Bronchial epithelial cell (primary cell): Measurements from ENCODE around the gene ATRN. TPM values are rescaled to one million over a fixed set of nuclear protein-coding genes. Genes with fewer than 3 reads are reported as not detected.
A peak's percentile ranks its signal among the peaks of the same experiment; 100 is the strongest.

ENCODE experiments used
- DNase-seq: peaks from one replicate; pipeline ENCODE4 v3.0.0-alpha.2; 2010; ENCODE audit warnings: low read depth
- FAIRE-seq: peaks from 2 replicates; lab custom pipeline; 2011; peaks lifted over from hg19 to GRCh38; lab: Jason Lieb, UNC
- H3K27me3 ChIP-seq: 2 replicates; pipeline ENCODE4 v1.5.1; 2011; ENCODE audit warnings: low read length; ENCODE audit not compliant: control insufficient read depth, insufficient read depth
- H3K36me3 ChIP-seq: 2 replicates; pipeline ENCODE4 v1.5.1; 2011; ENCODE audit warnings: low read length; ENCODE audit not compliant: control insufficient read depth, insufficient read depth
- H3K4me3 ChIP-seq: 2 replicates; pipeline ENCODE4 v1.5.1; 2011; ENCODE audit warnings: mild to moderate bottlenecking, low read depth, low read length, control low read depth
- CTCF ChIP-seq: IDR thresholded peaks from 2 replicates; pipeline ENCODE4 v1.5.1; 2011; ENCODE audit warnings: mild to moderate bottlenecking, moderate library complexity, low read length, control low read depth, inconsistent platforms; ENCODE audit not compliant: insufficient read depth, severe bottlenecking
- total RNA-seq: library from RNA; depleted of rRNA; stranded (reverse); fragments of >200 nt; gene quantifications from 2 replicates; pipeline ENCODE4 v1.2.1, GENCODE V29; 2014

Gene ATRN
- total RNA-seq, 1 donor from 2014 or later, result 50.0 TPM

GRCh38 chr20:3461211-3461771 is 9.5 kb upstream of the ATRN start:
- H3K36me3 ChIP-seq, result no peaks in the 10 kb centered on the region
- H3K27me3 ChIP-seq, result peaks cover 1% of the 10 kb centered on the region
- DNase-seq (no peak), FAIRE-seq (no peak)
- no peak overlapping the region for H3K4me3 ChIP-seq
- no peak for TF ChIP-seq CTCF

GRCh38 chr20:3461911-3462677 is 8.7 kb upstream of the ATRN start:
- TF ChIP-seq CTCF, result no peak
- Histone ChIP-seq H3K27me3 (peaks cover 1% of the 10 kb centered on the region), H3K36me3 (no peaks in the 10 kb centered on the region), H3K4me3 (no peak overlapping the region)
- DNase-seq, result peak; percentile 38
- FAIRE-seq, result no peak

GRCh38 chr20:3464166-3464565 is 6.7 kb upstream of the ATRN start:
- no peak overlapping the region for H3K4me3 ChIP-seq
- FAIRE-seq (no peak), DNase-seq (no peak)
- no peaks in the 10 kb centered on the region for H3K36me3 ChIP-seq
- peaks cover 1% of the 10 kb centered on the region for H3K27me3 ChIP-seq
- TF ChIP-seq CTCF, result no peak

- no peak for FAIRE-seq
- Histone ChIP-seq H3K27me3 (peaks cover 1% of the 10 kb centered on the region), H3K4me3 (no peak overlapping the region), H3K36me3 (no peaks in the 10 kb centered on the region)
- no peak for DNase-seq
- TF ChIP-seq CTCF, result no peak
Observed at GRCh38 chr20:3465301-3465700, 5.5 kb upstream of the ATRN start.

GRCh38 chr20:3470208-3470626 is 601 bp upstream of the ATRN start:
- no peaks in the 10 kb centered on the region for H3K36me3 ChIP-seq
- TF ChIP-seq CTCF, result no peak
- FAIRE-seq, result no peak
- H3K4me3 ChIP-seq, result peak overlapping the region; percentile 64
- no peak for DNase-seq
- H3K27me3 ChIP-seq, result no peaks in the 10 kb centered on the region
